GM19397 (cell line): Measurements from ENCODE around the gene PRDM16.

Experiments used
- ATAC-seq: cut with Tn5 transposase; IDR thresholded peaks from one replicate; pipeline ENCODE4 v1.9.1; 2021; ENCODE audit warnings: mild to moderate bottlenecking, moderate library complexity; ENCODE audit not compliant: unreplicated experiment

Gene PRDM16

GRCh38 chr1:3067671-3068563 is 1.1 kb upstream of the PRDM16 start:
- ATAC-seq: no peak

GRCh38 chr1:3069491-3070308 is 697 bp downstream of the PRDM16 start:
- ATAC-seq: no peak

- ATAC-seq: no peak
Observed at GRCh38 chr1:3070309-3070643, 1.3 kb downstream of the PRDM16 start.

DNA sequence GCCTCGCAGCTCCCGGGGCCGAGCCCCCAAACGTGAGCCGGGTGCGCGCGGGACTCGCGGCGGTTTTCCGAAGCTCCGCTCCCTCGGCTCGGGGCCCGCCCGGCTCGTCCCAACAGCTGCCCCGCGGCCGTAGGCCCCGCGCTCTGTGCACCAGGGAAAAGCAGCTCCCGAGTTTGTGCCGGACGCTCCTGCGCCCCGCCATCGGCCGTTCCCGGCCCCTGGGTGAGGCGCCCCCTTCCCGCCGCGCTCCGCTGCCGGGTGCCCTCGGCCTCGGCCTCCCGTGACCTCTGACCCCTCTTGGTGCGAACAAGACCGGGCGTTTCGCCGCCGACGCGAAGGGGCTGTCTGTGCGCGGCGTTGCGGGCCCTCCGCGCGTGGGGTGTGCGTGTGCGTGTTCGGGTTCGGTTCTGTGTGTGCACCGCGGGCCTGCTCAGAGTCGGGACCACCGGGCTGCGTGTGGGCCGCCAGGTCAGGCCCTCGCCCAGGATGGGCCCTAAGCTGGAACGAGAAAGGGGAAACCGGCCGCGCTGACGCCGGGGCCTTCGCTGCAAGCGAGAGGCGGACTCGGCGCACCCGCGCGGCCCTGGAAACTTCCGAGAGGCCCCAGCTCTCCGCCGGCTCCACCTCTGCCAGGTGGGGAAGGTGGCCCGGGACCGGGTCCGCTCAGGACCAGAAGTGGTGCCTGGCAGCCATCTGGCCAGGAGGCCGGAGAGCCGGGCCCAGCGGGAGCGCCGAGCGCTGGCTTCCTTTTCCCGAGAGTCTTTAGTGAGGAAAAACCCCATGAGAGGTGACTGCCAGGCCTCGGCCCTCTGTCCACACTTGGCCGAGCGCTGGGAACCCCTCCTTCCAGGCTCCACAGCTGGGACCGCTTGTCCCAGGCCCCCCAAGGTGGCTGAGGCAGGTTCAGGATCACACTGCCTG is 1.9 kb downstream of the PRDM16 start:
- no peak for ATAC-seq

DNA sequence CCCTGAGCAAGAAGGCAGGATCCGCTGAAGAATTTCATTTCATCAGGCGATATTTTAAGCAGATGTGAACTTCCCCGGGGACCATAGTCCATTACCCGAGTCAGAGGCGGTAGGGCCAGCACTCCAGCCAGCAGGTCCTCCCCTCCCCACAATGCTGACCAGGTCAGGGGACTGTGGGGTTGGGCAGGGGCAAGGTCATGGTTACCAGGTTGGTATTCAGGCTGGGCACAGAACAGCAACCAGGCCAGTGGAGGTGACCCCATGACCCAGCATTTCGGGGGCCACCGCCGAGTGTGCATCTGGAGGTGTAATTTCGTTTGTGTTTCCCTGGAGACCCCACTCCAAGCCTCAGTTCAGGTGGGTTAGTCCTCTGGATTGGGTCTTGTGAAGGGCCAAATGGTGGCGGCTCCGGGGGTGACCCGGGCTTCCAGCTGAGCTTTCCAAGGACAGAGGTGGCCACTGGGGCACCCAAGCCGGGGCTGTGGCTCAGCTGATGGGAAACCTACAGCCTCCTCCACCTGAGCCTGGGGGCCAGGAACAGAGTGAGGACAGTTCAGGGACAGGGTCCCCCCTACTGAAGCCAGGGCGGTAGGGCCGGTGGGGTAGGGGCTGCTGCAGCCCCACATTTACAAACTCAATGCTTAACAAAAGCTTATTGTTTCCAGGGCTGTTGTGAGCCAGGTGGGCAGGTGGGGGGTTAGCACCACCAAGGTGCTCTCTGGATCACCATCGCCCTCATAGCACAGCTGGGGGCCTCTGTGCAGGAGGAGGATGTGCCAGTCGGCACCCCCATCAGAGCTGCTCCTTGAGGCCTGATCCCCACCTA is 2.8 kb downstream of the PRDM16 start:
- ATAC-seq: no peak

- ATAC-seq: no peak
Observed at GRCh38 chr1:3072391-3073185, 3.6 kb downstream of the PRDM16 start.

DNA sequence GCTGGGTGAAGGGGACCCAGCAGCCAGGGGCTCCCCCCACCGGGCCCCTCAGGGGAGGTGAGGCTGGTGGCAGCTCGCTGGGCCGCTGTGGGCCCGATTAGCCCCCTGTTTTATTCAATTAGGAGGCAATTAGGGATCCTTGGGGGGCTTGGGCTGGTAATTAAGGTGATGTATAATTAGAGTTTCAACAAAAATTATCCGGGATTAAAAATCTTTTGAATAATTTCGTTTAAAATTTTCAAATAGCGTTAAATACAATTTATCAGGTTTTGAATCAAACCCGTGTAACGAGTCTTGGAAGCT is 4.1 kb downstream of the PRDM16 start:
- no peak for ATAC-seq

- no peak for ATAC-seq
Observed at GRCh38 chr1:3073489-3074296, 4.7 kb downstream of the PRDM16 start.

GRCh38 chr1:3074297-3074741 is 5.3 kb downstream of the PRDM16 start:
- no peak for ATAC-seq

DNA sequence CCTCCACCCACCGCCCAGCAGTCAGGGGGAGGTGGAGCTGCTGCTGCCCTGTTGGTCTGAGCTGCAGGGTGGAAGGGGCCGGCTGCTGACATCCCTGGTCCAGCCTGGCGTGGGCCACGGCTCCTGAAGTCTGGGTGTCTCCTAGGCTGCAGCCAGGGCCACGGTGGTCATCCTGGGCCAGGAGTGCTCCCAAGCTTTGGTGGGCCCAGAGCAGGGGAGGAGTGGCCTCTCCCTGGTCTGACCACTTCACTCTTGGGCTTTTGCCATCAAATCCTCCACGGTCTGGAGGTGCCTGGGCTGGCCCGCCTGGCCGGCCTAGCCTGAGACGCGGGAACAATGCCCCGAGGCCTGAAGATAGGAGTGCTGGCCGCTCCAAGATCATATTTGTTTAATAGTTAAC is 5.8 kb downstream of the PRDM16 start:
- ATAC-seq: no peak

GRCh38 chr1:3075666-3076362 is 6.8 kb downstream of the PRDM16 start:
- ATAC-seq: no peak

DNA sequence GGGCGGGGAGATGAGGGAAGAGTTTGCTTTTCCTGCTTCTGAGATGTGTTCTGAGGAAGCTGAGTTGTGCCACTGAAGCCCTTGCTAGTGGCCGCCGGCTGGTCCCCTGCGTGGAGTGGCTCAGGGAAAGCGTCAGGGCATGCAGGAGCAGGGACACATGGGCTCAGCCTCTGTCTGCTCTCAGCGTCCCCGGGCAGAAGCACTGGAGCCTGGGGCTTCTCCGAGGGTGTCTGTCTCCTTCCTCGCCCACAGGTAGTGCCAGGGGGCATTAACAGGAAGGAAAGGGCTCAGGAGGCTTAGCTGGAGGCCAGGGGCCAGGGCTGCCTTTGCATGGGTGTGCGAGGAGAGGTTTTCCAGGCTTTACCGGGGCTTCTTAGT is 7.3 kb downstream of the PRDM16 start:
- ATAC-seq: no peak

GRCh38 chr1:3077081-3077480 is 8.1 kb downstream of the PRDM16 start:
- no peak for ATAC-seq

DNA sequence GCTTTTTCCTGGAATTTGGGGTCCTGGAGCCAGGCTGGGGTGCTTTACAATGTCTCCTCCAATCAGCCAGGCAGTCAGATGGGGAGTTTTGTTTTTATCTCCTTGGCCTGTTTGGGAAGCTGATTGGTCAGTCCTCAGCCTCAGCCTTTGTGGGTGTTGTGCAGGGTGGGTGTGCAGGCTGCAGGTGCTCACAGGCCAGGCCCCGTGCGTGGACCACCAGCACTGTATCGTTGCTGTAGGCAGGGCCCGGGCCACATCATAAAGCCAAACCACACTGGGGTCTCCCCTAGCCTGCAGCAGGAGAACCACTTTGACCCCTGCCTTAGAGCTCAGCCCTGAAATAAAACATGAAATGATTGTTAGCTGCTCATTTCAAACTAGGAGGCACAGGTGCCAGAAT is 8.6 kb downstream of the PRDM16 start:
- ATAC-seq: no peak

- no peak for ATAC-seq
Observed at GRCh38 chr1:3078430-3078861, 9.4 kb downstream of the PRDM16 start.

- ATAC-seq: no peak
Observed at GRCh38 chr1:3078871-3079270, 9.9 kb downstream of the PRDM16 start.

GRCh38 chr1:3079381-3080052 is 10.5 kb downstream of the PRDM16 start:
- ATAC-seq: no peak
